D721Med (cell line): ENCODE measurements around the gene PLAC1.

Source experiments
- DNase-seq: peaks from one replicate; pipeline ENCODE4 v3.0.0; 2011; ENCODE audit warnings: low spot score; ENCODE audit not compliant: insufficient read length
- FAIRE-seq: peaks from 2 replicates; lab custom pipeline; 2011; peaks lifted over from hg19 to GRCh38; lab: Jason Lieb, UNC
- CTCF ChIP-seq: IDR thresholded peaks from 2 replicates; pipeline ENCODE4 v1.5.1; 2012; ENCODE audit warnings: mild to moderate bottlenecking, control low read depth; ENCODE audit not compliant: insufficient read depth; ENCODE audit errors: missing control alignments

Gene PLAC1

GRCh38 chrX:134541906-134542305 lies 116.4 kb downstream of the PLAC1 start:
- FAIRE-seq (no peak), DNase-seq (no peak)
- TF ChIP-seq CTCF: no peak

- no peak for DNase-seq
- no peak for FAIRE-seq
- TF ChIP-seq CTCF: no peak
Measured at GRCh38 chrX:134538316-134538715, 120.0 kb downstream of the PLAC1 start.

GRCh38 chrX:134537179-134537955 lies 120.9 kb downstream of the PLAC1 start:
- no peak for FAIRE-seq
- TF ChIP-seq CTCF: no peak
- DNase-seq: no peak

GRCh38 chrX:134533952-134534351 lies 124.3 kb downstream of the PLAC1 start:
- FAIRE-seq (no peak), DNase-seq (no peak)
- TF ChIP-seq CTCF: no peak

GRCh38 chrX:134533352-134533751 lies 124.9 kb downstream of the PLAC1 start:
- FAIRE-seq (no peak), DNase-seq (no peak)
- no peak for TF ChIP-seq CTCF

- DNase-seq (no peak), FAIRE-seq (no peak)
- no peak for TF ChIP-seq CTCF
Measured at GRCh38 chrX:134530845-134531244, 127.4 kb downstream of the PLAC1 start.

- TF ChIP-seq CTCF: no peak
- FAIRE-seq: no peak
- no peak for DNase-seq
Measured at GRCh38 chrX:134529481-134529880, 128.8 kb downstream of the PLAC1 start.
